Keratinocyte (primary cell): ENCODE data around the gene RESP18. TPM values are rescaled to one million over a fixed set of nuclear protein-coding genes. Genes with fewer than 3 reads are reported as not detected.

ENCODE experiments used
- DNase-seq: peaks from one replicate; pipeline ENCODE4 v3.0.0-alpha.2; 2011; ENCODE audit warnings: low read depth, missing footprints, low spot score
- FAIRE-seq: peaks from 2 replicates; lab custom pipeline; 2011; peaks lifted over from hg19 to GRCh38; lab: Jason Lieb, UNC
- H2AFZ ChIP-seq: 2 replicates; pipeline ENCODE4 v1.6.0; 2012; ENCODE audit warnings: low read length, control low read depth, inconsistent platforms; ENCODE audit not compliant: control insufficient read depth
- H3K27ac ChIP-seq: 2 replicates; pipeline ENCODE4 v1.5.1; 2011; ENCODE audit warnings: low read length; ENCODE audit not compliant: control insufficient read depth, insufficient read depth
- H3K27me3 ChIP-seq: 3 replicates; pipeline ENCODE4 v1.6.0; 2011; ENCODE audit warnings: low read length; ENCODE audit not compliant: control insufficient read depth, insufficient read depth; ENCODE audit errors: extremely low read depth
- H3K36me3 ChIP-seq, 2 experiments: 2 replicates in 1 of 2; 3 replicates in 1 of 2; pipeline ENCODE4 v1.5.1; 2011; ENCODE audit warnings: low read length in 2 of 2, mild to moderate bottlenecking in 1 of 2; ENCODE audit not compliant: control insufficient read depth in 2 of 2, insufficient read depth in 2 of 2; ENCODE audit errors: extremely low read depth in 1 of 2
- H3K4me1 ChIP-seq: 3 replicates; pipeline ENCODE4 v1.5.1; 2011; ENCODE audit warnings: low read length; ENCODE audit not compliant: control insufficient read depth, insufficient read depth; ENCODE audit errors: extremely low read depth
- H3K4me2 ChIP-seq: 3 replicates; pipeline ENCODE4 v1.6.0; 2011; ENCODE audit warnings: low read depth, low read length; ENCODE audit not compliant: control insufficient read depth, insufficient read depth; ENCODE audit errors: extremely low read depth
- H3K4me3 ChIP-seq, 3 experiments: fragments of 200-600 bp in 1 of 3; sonication (generic) in 1 of 3; 2 replicates in 2 of 3; 3 replicates in 1 of 3; pipeline ENCODE4 v1.5.1; 2011 to 2016; ENCODE audit warnings: low read length in 3 of 3, mild to moderate bottlenecking in 3 of 3, control low read depth in 2 of 3, inconsistent platforms in 1 of 3, low read depth in 1 of 3, mixed read lengths in 1 of 3, mixed run types in 1 of 3, moderate library complexity in 1 of 3; ENCODE audit not compliant: control insufficient read depth in 2 of 3, insufficient read depth in 2 of 3; ENCODE audit errors: extremely low read depth in 1 of 3
- H3K79me2 ChIP-seq: 2 replicates; pipeline ENCODE4 v1.6.0; 2012; ENCODE audit warnings: low read length; ENCODE audit not compliant: control insufficient read depth, insufficient read depth
- H3K9ac ChIP-seq: 3 replicates; pipeline ENCODE4 v1.6.0; 2011; ENCODE audit warnings: low read length; ENCODE audit not compliant: control insufficient read depth, insufficient read depth; ENCODE audit errors: extremely low read depth
- H3K9me1 ChIP-seq: 3 replicates; pipeline ENCODE4 v1.6.0; 2011; ENCODE audit warnings: low read length; ENCODE audit not compliant: control insufficient read depth, insufficient read depth; ENCODE audit errors: extremely low read depth
- H3K9me3 ChIP-seq: 2 replicates; pipeline ENCODE4 v1.5.1; 2012; ENCODE audit warnings: low read depth, low read length; ENCODE audit not compliant: control insufficient read depth
- H4K20me1 ChIP-seq: 3 replicates; pipeline ENCODE4 v1.6.0; 2011; ENCODE audit warnings: low read length; ENCODE audit not compliant: control insufficient read depth, insufficient read depth; ENCODE audit errors: extremely low read depth
- CTCF ChIP-seq, 3 experiments: IDR thresholded peaks in 1 of 3; conservative IDR thresholded peaks in 1 of 3; optimal IDR thresholded peaks in 1 of 3; 2 replicates in 2 of 3; 3 replicates in 1 of 3; pipeline versions ENCODE3 to v1.5.1; 2011; ENCODE audit warnings: low read length in 3 of 3, mild to moderate bottlenecking in 3 of 3, moderate library complexity in 2 of 3, control low read depth in 1 of 3, inconsistent platforms in 1 of 3; ENCODE audit not compliant: insufficient read depth in 2 of 3; ENCODE audit errors: extremely low read depth in 1 of 3
- EZH2 ChIP-seq: IDR thresholded peaks from one replicate; pipeline ENCODE4 v1.6.1; 2012; ENCODE audit warnings: inconsistent platforms, mild to moderate bottlenecking, low read length, moderate library complexity
- dilution Hi-C: fragments of 300-500 bp; cut with MboI; formaldehyde crosslinking; loops from one replicate; pipeline ENCODE4 v1.7.0; 2020; ENCODE audit warnings: low sequenced_read_pairs; ENCODE audit not compliant: extremely low pct_ligation_motif_present
- polyA minus RNA-seq, 3 experiments: library from RNA; depleted of rRNA, polyadenylated mRNA; stranded (reverse); fragments of >200 nt; gene quantifications; 1 replicate in 1 of 3; 2 replicates in 1 of 3; 3 replicates in 1 of 3; pipeline ENCODE4 v1.2.3, GENCODE V29; 2011
- polyA plus RNA-seq, 5 experiments: library from polyadenylated mRNA; depleted of rRNA in 3 of 5; stranded (reverse) in 3 of 5; stranded (forward) in 1 of 5; unstranded in 1 of 5; fragments of >200 nt; gene quantifications; 1 replicate in 1 of 5; 2 replicates in 3 of 5; 3 replicates in 1 of 5; pipeline versions ENCODE4 v1.2.1 to v1.2.3, GENCODE V29; 2011 to 2012; ENCODE audit warnings: missing spikeins in 2 of 5, low read depth in 1 of 5, low replicate concordance in 1 of 5

The RESP18 gene
- not detected in 3 replicates for polyA plus RNA-seq
- not detected for polyA plus RNA-seq (2011; ENCODE audit: low read depth)
- not detected in 2 replicates for polyA plus RNA-seq (2011; cell fraction: cytosol; rRNA removed)
- polyA plus RNA-seq (2011; cell fraction: nucleus; rRNA removed): not detected in 2 replicates
- not detected in 2 replicates for polyA plus RNA-seq (2012; ENCODE audit: low replicate concordance)
- polyA minus RNA-seq: not detected in 3 replicates
- polyA minus RNA-seq (2011; cell fraction: cytosol; rRNA and poly(A)+ RNA removed): not detected
- polyA minus RNA-seq (2011; cell fraction: nucleus; rRNA and poly(A)+ RNA removed): not detected in 2 replicates

- Histone ChIP-seq H3K9me1 (no peaks in the 10 kb centered on the region), H2AFZ (no peak within 1 kb of the TSS), H3K36me3 (no peaks in the 10 kb centered on the region), H3K27ac (no peak within 1 kb of the TSS), H3K9ac (no peak within 1 kb of the TSS), H3K4me2 (no peak within 1 kb of the TSS), H3K4me3 (no peak within 1 kb of the TSS), H3K27me3 (peaks cover 31% of the 10 kb centered on the region), H3K9me3 (no peaks in the 10 kb centered on the region), H4K20me1 (no peaks in the 10 kb centered on the region), H3K79me2 (no peaks in the 10 kb centered on the region), H3K4me1 (no peaks in the 10 kb centered on the region)
- dilution Hi-C loops: no loop called here
- FAIRE-seq: no peak
- TF ChIP-seq EZH2: no peak
- no peak for TF ChIP-seq CTCF (optimal IDR thresholded peaks at IDR 0.05 in 1 of 3, IDR thresholded peaks at IDR 0.05 in 1 of 3, conservative IDR thresholded peaks at IDR 0.05 in 1 of 3; ENCODE audit: extremely low read depth in 1 of 3, insufficient read depth in 2 of 3, low read length in 3 of 3)
- no peak for DNase-seq
Observed at GRCh38 chr2:219332542-219332941, at the start of gene RESP18. TSS of gene RESP18 (minus strand) at chr2:219332744.

GRCh38 chr2:219381448-219381847, 48.9 kb upstream of the RESP18 start:
- H3K4me2 ChIP-seq: no peak overlapping the region
- no peaks in the 10 kb centered on the region for H3K27me3 ChIP-seq
- H3K4me1 ChIP-seq: peaks cover under 1% of the 10 kb centered on the region
- H3K9me3 ChIP-seq: no peaks in the 10 kb centered on the region
- H3K4me3 ChIP-seq: no peak overlapping the region
- no peaks in the 10 kb centered on the region for H3K79me2 ChIP-seq
- DNase-seq (no peak), FAIRE-seq (no peak)
- H3K36me3 ChIP-seq: peaks cover 27 to 29% of the 10 kb centered on the region in 2 experiments
- H3K9ac ChIP-seq: no peak overlapping the region
- H3K27ac ChIP-seq: no peak overlapping the region
- H3K9me1 ChIP-seq: no peaks in the 10 kb centered on the region
- no peaks in the 10 kb centered on the region for H4K20me1 ChIP-seq
- no peak overlapping the region for H2AFZ ChIP-seq
- no peak for TF ChIP-seq EZH2
- TF ChIP-seq CTCF (optimal IDR thresholded peaks at IDR 0.05 in 1 of 3, IDR thresholded peaks at IDR 0.05 in 1 of 3, conservative IDR thresholded peaks at IDR 0.05 in 1 of 3; ENCODE audit: extremely low read depth in 1 of 3, insufficient read depth in 2 of 3, low read length in 3 of 3): no peak
- dilution Hi-C loops: no loop called here
